Measurements from ENCODE around the gene ADAM22. TPM values are rescaled to one million over a fixed set of nuclear protein-coding genes. Genes with fewer than 3 reads are reported as not detected.

The ADAM22 gene
- total and polyA plus RNA-seq, 2 donors (not counting 1 experiment from before 2014, with no cell fraction given): 0.18 to 0.66 TPM

GRCh38 chr7:88206254-88206653 lies 272.2 kb downstream of the ADAM22 start:
- Histone ChIP-seq H3K79me2 (ENCODE audit: control insufficient read depth, insufficient read depth, low read length) (no peaks in the 10 kb centered on the region), H3K4me2 (ENCODE audit: extremely low read depth, insufficient read depth, low read length) (no peak overlapping the region), H3K4me1 (ENCODE audit: control insufficient read depth, extremely low read depth, insufficient read depth, low read length) (no peaks in the 10 kb centered on the region), H3K27me3 (ENCODE audit: control insufficient read depth, insufficient read depth, low read length) (no peaks in the 10 kb centered on the region), H3K9me3 (ENCODE audit: control insufficient read depth, insufficient read depth, low read depth, low read length) (no peaks in the 10 kb centered on the region), H3K27ac (ENCODE audit: insufficient read depth, low read length) (no peak overlapping the region), H3K36me3 (ENCODE audit: control insufficient read depth, insufficient read depth, low read length) (peaks cover 10% of the 10 kb centered on the region), H4K20me1 (ENCODE audit: control insufficient read depth, extremely low read depth, insufficient read depth, low read length) (no peaks in the 10 kb centered on the region), H3K9ac (ENCODE audit: insufficient read depth, low read length) (no peak overlapping the region), H2AFZ (ENCODE audit: low read length) (no peak overlapping the region), H3K4me3 (replicated peaks in 1 of 4; ENCODE audit: control extremely low read depth in 1 of 4, insufficient read depth in 1 of 4, low read depth in 3 of 4, low read length in 4 of 4) (no peak overlapping the region)
- TF ChIP-seq, protein P1, sequence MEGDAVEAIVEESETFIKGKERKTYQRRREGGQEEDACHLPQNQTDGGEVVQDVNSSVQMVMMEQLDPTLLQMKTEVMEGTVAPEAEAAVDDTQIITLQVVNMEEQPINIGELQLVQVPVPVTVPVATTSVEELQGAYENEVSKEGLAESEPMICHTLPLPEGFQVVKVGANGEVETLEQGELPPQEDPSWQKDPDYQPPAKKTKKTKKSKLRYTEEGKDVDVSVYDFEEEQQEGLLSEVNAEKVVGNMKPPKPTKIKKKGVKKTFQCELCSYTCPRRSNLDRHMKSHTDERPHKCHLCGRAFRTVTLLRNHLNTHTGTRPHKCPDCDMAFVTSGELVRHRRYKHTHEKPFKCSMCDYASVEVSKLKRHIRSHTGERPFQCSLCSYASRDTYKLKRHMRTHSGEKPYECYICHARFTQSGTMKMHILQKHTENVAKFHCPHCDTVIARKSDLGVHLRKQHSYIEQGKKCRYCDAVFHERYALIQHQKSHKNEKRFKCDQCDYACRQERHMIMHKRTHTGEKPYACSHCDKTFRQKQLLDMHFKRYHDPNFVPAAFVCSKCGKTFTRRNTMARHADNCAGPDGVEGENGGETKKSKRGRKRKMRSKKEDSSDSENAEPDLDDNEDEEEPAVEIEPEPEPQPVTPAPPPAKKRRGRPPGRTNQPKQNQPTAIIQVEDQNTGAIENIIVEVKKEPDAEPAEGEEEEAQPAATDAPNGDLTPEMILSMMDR (conservative IDR thresholded peaks at IDR 0.05 in 1 of 2, IDR thresholded peaks at IDR 0.05 in 1 of 2; ENCODE audit: low read depth in 1 of 2, low read length in 2 of 2): no peak
- no peak for TF ChIP-seq EZH2 (IDR thresholded peaks at IDR 0.05; ENCODE audit: low read length, missing control alignments)
- no peak for DNase-seq (ENCODE audit: low read depth in 2 of 2)

DNA sequence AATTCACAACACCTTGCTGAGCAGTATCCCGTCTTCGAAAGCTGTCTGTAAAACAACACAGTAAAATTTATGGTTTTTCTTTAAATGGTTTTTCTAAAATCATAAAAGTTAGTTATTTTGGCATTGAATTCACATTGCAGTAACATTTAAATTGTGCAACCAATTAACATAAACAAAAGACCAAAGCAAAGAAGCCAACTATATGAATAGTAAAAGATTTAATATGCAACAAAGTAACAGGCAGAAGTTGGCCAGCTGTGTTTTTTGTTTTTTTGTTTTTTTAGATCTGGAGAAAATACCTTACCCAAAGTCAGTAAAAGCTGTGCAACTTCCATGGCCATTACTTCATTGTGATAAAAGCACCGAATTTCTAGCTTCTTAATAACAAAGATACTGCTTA lies 274.5 kb downstream of the ADAM22 start:
- Histone ChIP-seq H3K79me2 (ENCODE audit: control insufficient read depth, insufficient read depth, low read length) (no peaks in the 10 kb centered on the region), H3K9me3 (ENCODE audit: control insufficient read depth, insufficient read depth, low read depth, low read length) (no peaks in the 10 kb centered on the region), H3K27me3 (ENCODE audit: control insufficient read depth, insufficient read depth, low read length) (no peaks in the 10 kb centered on the region), H3K27ac (ENCODE audit: insufficient read depth, low read length) (no peak overlapping the region), H2AFZ (ENCODE audit: low read length) (no peak overlapping the region), H3K4me3 (replicated peaks in 1 of 4; ENCODE audit: control extremely low read depth in 1 of 4, insufficient read depth in 1 of 4, low read depth in 3 of 4, low read length in 4 of 4) (no peak overlapping the region), H3K4me1 (ENCODE audit: control insufficient read depth, extremely low read depth, insufficient read depth, low read length) (no peaks in the 10 kb centered on the region), H3K9ac (ENCODE audit: insufficient read depth, low read length) (no peak overlapping the region), H4K20me1 (ENCODE audit: control insufficient read depth, extremely low read depth, insufficient read depth, low read length) (no peaks in the 10 kb centered on the region), H3K4me2 (ENCODE audit: extremely low read depth, insufficient read depth, low read length) (no peak overlapping the region), H3K36me3 (ENCODE audit: control insufficient read depth, insufficient read depth, low read length) (peaks cover 10% of the 10 kb centered on the region)
- peak in 1 of 2 donors; percentile 36 for DNase-seq (ENCODE audit: low read depth in 2 of 2)
- TF ChIP-seq, protein P1 (conservative IDR thresholded peaks at IDR 0.05 in 1 of 2, IDR thresholded peaks at IDR 0.05 in 1 of 2; ENCODE audit: low read depth in 1 of 2, low read length in 2 of 2): no peak
- no peak for TF ChIP-seq EZH2 (IDR thresholded peaks at IDR 0.05; ENCODE audit: low read length, missing control alignments)

DNA sequence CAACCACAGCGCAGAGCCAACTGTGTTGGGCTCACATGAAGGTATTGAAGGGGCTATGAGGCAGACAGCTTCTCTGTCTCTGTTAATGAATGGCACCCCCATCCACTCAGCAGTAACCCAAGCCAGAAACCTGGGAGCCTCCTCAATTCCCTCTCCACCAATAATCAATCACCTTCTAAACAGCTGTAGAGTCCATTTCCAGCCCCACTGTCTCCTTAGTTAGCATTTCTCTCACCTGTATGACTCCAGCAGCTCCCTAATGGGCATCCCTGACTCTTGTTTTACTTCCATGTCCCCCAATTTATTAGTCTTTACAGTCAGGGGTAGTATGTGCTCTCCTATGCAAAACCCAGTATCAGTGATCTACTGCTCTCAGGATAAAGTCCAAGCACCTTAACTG lies 278.9 kb downstream of the ADAM22 start:
- no peak overlapping the region for H2AFZ ChIP-seq (ENCODE audit: low read length)
- no peaks in the 10 kb centered on the region for H3K9me3 ChIP-seq (ENCODE audit: control insufficient read depth, insufficient read depth, low read depth, low read length)
- H3K27me3 ChIP-seq (ENCODE audit: control insufficient read depth, insufficient read depth, low read length): no peaks in the 10 kb centered on the region
- DNase-seq (ENCODE audit: low read depth in 2 of 2): no peak
- H3K27ac ChIP-seq (ENCODE audit: insufficient read depth, low read length): no peak overlapping the region
- H3K36me3 ChIP-seq (ENCODE audit: control insufficient read depth, insufficient read depth, low read length): peaks cover 4% of the 10 kb centered on the region
- no peaks in the 10 kb centered on the region for H4K20me1 ChIP-seq (ENCODE audit: control insufficient read depth, extremely low read depth, insufficient read depth, low read length)
- no peak overlapping the region for H3K9ac ChIP-seq (ENCODE audit: insufficient read depth, low read length)
- H3K79me2 ChIP-seq (ENCODE audit: control insufficient read depth, insufficient read depth, low read length): peaks cover 5% of the 10 kb centered on the region
- no peak overlapping the region for H3K4me2 ChIP-seq (ENCODE audit: extremely low read depth, insufficient read depth, low read length)
- no peak overlapping the region for H3K4me3 ChIP-seq (replicated peaks in 1 of 4; ENCODE audit: control extremely low read depth in 1 of 4, insufficient read depth in 1 of 4, low read depth in 3 of 4, low read length in 4 of 4)
- H3K4me1 ChIP-seq (ENCODE audit: control insufficient read depth, extremely low read depth, insufficient read depth, low read length): no peaks in the 10 kb centered on the region
- TF ChIP-seq, protein P1 (conservative IDR thresholded peaks at IDR 0.05 in 1 of 2, IDR thresholded peaks at IDR 0.05 in 1 of 2; ENCODE audit: low read depth in 1 of 2, low read length in 2 of 2): no peak
- no peak for TF ChIP-seq EZH2 (IDR thresholded peaks at IDR 0.05; ENCODE audit: low read length, missing control alignments)
